GM19468 (cell line): ENCODE results near the gene C1QL4.
"Not testable (repeated sequence)": the region's sequence is repeated elsewhere in the genome, so short reads cannot be mapped to it uniquely, and the experiment has no call there.

ENCODE experiments used
- ATAC-seq: cut with Tn5 transposase; IDR thresholded peaks from one replicate; pipeline ENCODE4 v1.9.1; 2021; ENCODE audit warnings: mild to moderate bottlenecking, moderate library complexity, moderate number of reproducible peaks; ENCODE audit not compliant: unreplicated experiment; ENCODE audit errors: extremely low read depth

Gene C1QL4

GRCh38 chr12:49314811-49315210 lies 22.2 kb downstream of the C1QL4 start:
- ATAC-seq = no peak

GRCh38 chr12:49310451-49311000 lies 26.5 kb downstream of the C1QL4 start:
- ATAC-seq = not testable (repeated sequence)

GRCh38 chr12:49309386-49309785 lies 27.6 kb downstream of the C1QL4 start:
- no peak for ATAC-seq

GRCh38 chr12:49305762-49306510 lies 31.1 kb downstream of the C1QL4 start:
- no peak for ATAC-seq

DNA sequence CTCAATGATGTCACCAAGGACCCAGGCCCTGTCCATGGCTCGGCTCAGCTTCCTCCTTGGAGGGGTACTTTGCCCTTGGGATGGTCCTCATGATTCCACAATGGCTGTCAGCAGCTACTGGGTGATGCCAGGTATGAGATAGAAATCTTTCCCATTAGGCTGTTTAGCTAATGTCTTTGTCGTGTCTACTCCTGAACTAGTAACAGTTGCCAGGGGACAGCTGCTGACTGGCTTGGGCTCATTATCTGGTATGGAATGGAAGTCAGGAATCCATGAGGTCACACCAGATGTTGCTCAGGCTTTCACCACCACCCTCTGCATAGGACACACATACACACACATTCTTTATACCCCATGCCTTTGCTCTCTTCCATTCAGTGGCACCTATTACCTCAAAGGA lies 32.8 kb downstream of the C1QL4 start:
- no peak for ATAC-seq

GRCh38 chr12:49301760-49302159 lies 35.2 kb downstream of the C1QL4 start:
- no peak for ATAC-seq

GRCh38 chr12:49298160-49298559 lies 38.8 kb downstream of the C1QL4 start:
- no peak for ATAC-seq

- ATAC-seq = no peak
Measured at GRCh38 chr12:49297695-49298060, 39.3 kb downstream of the C1QL4 start.

DNA sequence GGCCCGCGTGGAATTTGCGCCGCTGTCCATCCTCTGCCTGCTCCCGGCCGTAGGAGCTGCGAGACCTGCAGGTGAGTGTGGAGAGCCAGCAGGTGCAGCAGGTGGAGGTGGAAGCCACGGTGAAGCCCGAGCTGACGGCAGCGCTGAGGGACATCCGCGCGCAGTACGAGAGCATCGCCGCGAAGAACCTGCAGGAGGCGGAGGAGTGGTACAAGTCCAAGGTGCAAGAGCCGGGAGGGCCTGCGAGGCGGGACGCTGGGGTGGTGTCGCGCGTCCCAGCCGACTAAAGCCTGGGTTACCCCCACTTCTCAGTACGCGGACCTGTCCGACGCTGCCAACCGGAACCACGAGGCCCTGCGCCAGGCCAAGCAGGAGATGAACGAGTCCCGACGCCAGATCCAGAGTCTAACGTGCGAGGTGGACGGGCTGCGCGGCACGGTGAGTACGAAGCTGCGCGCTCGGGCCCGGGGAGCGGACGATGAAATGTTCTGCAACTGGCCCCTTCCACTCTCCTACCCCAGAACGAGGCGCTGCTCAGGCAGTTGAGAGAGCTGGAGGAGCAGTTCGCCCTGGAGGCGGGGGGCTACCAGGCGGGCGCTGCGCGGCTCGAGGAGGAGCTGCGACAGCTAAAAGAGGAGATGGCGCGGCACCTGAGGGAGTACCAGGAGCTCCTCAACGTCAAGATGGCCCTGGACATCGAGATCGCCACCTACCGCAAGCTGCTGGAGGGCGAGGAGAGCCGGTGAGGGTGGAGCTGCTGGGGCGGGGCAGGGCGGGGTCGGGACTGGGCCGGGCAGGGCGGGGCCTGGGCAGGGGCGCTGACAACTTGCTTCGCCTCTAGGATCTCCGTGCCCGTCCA lies 39.9 kb downstream of the C1QL4 start:
- ATAC-seq = no peak

DNA sequence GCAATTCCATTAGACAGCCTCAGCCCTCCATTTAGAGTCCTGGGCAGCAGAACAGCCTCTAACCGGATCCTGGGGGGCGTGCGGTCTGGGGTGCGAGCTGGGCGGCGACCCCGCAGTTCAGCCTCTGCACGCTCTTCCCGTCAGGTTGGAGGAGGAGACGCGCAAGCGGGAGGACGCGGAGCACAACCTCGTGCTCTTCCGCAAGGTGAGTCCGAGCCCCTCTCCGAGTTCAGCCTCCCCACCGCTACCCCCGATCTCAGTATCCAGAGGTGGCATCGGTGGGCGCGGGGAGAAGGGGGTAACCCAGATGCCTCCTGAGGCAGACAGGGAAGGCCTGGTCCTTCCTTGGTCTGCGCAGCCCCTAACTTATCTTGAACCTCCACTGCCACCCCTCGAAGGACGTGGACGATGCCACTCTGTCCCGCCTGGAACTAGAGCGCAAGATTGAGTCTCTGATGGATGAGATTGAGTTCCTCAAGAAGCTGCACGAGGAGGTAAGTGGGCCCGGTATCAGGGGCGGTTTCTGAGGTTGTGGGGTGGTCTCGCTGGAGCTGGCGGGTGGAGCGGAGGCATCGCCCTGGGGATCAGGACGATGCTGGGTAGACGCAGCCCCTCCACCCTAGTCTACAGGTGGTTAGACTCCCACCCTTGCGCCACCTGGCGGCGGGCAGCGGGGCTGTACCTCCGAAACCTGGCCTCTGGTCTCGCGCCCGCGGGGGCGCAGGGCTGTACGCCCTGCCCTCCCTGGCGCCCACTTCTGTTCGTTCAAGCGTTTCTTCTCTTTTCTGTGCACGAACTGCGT lies 40.8 kb downstream of the C1QL4 start:
- no peak for ATAC-seq

DNA sequence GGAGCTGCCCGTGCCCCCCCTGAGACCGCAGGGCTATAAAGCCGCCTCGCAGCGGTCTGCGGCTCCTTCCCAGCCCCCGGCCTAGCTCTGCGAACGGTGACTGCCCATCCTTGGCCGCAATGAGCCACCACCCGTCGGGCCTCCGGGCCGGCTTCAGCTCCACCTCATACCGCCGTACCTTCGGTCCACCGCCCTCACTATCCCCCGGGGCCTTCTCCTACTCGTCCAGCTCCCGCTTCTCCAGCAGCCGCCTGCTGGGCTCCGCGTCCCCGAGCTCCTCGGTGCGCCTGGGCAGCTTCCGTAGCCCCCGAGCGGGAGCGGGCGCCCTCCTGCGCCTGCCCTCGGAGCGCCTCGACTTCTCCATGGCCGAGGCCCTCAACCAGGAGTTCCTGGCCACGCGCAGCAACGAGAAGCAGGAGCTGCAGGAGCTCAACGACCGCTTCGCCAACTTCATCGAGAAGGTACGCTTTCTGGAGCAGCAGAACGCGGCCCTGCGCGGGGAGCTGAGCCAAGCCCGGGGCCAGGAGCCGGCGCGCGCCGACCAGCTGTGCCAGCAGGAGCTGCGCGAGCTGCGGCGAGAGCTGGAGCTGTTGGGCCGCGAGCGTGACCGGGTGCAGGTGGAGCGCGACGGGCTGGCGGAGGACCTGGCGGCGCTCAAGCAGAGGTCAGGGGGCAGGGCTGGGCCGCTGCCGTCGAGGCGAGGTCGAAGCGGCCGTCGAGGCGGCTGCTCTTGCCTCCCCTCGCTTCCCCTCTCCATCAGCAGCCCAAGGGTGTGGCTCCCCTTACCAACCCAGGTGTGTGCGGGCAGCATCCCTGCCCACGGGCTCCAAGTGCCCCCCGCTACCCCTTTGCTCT lies 41.7 kb downstream of the C1QL4 start, which contains the start of gene PRPH:
Gene PRPH (plus strand): TSS at position 66 of the 855 bp plus-strand sequence. CDS start 54 bp downstream, at position 120.
- no peak for ATAC-seq

- ATAC-seq = no peak
Measured at GRCh38 chr12:49294804-49295081, 42.2 kb downstream of the C1QL4 start.

DNA sequence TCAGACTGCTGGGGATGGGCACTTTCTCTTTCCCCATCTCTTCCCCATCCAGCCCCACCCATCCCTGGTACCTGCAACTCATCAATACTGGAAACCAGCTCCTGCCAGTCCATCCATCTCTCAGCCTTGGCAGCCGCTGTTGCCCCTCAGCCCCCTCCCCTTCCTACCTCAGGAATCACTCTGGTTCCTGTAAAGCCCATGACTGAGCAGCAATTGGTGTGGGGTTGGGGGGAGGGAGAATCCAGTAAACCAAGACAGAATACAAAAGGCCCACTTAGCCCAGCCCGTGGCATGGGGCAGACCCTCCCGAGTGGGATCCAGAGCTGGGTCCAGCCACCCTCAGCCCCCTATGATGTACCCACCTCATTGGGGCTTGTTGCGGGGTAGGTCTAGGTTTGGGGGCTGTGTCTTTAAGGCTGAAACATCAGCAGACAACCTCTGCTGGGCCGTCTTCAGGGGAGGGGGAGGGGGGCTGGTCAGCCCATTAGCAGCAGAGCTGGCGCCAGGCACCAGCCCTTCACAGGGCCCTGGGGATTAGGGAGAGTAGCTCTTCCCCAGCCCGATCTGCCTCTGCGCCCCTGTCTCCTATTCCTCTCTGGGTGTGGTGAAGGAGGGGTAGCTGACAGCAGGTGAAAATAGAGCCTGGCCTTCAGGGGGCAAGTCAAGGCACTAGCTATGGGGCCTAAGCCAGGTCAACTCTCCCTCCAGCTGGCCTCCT lies 42.7 kb downstream of the C1QL4 start:
- ATAC-seq = no peak

DNA sequence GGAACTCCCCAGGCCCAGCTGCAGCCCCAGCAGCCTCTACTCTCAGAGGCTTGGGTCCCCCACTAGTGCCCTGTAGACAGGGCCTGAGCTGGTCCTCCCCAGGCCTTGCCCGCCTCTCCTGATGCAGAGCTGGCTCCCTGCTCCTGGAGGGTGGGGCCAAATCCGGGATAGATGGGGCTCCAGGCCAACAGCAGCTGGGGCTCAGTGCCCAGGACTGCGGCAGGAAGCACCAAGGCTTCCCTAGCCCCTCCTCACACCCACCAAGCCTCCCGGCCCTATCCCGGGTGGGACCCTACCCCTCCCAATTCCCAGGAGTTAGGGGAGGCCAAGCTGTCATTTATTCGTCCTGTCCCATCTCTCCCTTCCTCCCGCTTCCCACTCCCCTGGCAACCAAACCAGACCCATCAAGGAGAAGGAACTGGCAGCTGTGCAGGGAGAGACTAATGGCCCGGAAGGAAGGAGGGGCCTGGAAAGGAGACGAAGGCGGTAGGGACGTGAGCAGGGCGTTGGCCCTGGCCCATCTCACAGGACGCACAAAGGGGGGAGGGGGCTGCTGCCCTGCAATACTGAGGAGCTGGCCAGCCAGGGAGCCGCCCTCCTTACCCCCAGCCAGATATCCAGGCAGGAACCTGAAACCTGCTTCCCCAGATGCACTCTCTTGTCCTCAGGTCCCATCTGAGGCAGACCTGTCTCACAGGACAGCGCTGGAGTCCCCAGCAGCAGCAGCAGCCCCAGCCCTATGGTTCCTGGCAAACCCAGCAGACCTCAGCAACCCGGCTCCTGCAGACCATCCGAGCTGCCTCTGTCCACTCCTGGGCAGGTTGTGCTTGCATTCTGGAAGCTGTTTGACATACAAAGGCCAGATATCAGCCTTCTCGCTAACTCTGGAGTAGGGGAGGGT lies 43.7 kb downstream of the C1QL4 start:
- no peak for ATAC-seq

DNA sequence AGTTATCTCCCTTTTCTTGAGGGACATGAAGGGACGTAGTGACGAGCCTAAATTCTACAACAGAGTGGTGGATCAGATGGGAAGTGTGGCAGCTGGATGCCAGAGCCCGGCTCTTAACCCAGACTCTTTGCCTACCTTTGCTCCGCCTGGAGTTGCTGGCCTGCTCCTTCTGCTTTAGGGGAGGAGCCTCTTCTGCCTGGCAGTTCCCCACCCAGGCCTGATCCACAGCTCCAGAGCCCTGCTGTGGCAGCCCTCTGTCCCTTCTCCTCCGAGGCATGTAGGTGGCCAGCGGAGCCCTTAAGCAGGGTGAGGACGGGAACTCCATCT lies 44.3 kb downstream of the C1QL4 start:
- ATAC-seq = no peak

GRCh38 chr12:49288922-49289555 lies 47.9 kb downstream of the C1QL4 start:
- ATAC-seq = no peak

- no peak for ATAC-seq
Measured at GRCh38 chr12:49288412-49288853, 48.6 kb downstream of the C1QL4 start.

DNA sequence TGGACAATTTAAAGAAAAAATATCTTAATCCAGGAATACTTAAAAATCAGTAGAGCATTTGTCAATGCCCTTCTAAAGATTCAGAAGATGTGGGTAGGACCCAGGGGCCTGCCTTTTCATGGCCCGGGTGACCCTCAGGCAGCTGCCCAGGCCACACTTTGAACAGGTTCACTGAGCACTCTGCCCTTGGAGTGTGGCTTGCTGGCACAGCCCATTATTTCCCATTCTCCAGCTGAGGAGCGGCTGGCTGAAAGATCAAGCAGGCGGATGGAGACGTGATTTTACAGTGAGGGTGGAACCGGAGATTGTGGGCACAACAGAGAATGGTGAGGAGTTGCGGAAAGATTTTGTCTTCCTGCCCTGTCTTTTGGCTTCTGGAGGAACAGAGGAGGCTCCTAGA lies 49.1 kb downstream of the C1QL4 start:
- ATAC-seq = no peak
